GM12873 (cell line): Measurements from ENCODE around the gene TMEM14C.

Source experiments
- TF ChIP-seq, protein P1 (sequence below): IDR thresholded peaks from 2 replicates; pipeline ENCODE4 v1.5.1; 2012; ENCODE audit warnings: low read depth, mild to moderate bottlenecking, moderate library complexity, low read length, control low read depth; ENCODE audit not compliant: insufficient read depth; ENCODE audit errors: missing control alignments

Gene TMEM14C

DNA sequence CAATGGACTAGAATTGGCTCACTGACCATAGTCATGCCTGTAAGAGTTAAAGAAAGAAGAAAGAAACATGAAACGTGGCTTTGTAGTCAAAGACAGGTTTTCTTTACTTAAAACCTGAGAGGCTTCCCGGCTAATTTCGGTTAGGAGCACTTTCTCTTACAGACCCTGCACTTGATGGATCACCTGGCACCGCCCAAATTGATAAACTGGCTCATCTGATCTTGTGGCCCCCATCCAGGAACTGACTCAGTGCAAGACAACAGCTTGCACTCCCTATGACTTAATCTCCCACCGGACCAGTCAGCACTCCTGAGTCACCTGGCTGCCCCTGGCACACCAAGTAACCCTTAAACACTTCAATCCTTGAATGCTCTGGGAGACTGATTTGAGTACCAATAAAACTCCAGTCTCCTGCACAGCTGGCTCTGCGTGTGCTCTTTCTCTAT is 37.0 kb downstream of the TMEM14C start:
- TF ChIP-seq, protein P1, sequence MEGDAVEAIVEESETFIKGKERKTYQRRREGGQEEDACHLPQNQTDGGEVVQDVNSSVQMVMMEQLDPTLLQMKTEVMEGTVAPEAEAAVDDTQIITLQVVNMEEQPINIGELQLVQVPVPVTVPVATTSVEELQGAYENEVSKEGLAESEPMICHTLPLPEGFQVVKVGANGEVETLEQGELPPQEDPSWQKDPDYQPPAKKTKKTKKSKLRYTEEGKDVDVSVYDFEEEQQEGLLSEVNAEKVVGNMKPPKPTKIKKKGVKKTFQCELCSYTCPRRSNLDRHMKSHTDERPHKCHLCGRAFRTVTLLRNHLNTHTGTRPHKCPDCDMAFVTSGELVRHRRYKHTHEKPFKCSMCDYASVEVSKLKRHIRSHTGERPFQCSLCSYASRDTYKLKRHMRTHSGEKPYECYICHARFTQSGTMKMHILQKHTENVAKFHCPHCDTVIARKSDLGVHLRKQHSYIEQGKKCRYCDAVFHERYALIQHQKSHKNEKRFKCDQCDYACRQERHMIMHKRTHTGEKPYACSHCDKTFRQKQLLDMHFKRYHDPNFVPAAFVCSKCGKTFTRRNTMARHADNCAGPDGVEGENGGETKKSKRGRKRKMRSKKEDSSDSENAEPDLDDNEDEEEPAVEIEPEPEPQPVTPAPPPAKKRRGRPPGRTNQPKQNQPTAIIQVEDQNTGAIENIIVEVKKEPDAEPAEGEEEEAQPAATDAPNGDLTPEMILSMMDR, result no peak

DNA sequence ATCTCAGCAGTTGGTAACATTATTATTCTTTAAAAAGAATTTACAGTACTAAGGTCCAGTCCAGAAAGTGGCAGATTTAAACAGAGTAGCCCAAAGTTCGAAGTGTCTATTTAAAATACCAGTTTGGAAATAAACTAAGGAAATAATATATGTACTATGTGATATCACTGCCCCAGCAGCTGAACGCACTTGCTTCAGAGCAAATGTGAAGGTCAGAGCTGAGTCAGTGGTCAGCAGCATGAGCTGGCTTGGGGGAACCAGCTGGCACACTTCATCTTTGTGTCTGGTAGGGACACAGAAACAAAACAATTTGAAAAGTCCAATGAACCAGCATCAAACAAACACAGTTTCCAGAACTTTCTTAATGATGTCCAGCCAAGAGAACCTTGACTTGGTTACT is 40.1 kb downstream of the TMEM14C start:
- TF ChIP-seq, protein P1, result no peak

DNA sequence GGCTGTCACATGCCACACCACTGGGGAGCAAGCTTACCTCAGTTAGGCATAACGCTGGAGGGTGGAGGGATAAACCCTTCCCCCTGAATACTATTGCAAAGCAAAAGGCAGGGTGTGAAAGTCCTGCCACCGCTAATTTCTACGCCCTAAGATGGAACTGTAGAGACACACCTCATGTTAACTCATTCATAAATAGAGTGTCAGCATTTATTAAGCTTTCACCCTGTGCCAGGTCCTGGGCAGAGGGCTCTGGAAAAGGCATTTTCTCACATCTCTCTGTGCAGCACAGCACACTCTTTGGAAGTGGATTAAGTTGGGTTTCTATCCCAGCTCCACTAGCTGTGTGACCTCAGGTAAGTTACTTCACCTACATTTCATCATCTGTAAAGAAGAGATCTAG is 46.5 kb downstream of the TMEM14C start:
- TF ChIP-seq, protein P1, result no peak

DNA sequence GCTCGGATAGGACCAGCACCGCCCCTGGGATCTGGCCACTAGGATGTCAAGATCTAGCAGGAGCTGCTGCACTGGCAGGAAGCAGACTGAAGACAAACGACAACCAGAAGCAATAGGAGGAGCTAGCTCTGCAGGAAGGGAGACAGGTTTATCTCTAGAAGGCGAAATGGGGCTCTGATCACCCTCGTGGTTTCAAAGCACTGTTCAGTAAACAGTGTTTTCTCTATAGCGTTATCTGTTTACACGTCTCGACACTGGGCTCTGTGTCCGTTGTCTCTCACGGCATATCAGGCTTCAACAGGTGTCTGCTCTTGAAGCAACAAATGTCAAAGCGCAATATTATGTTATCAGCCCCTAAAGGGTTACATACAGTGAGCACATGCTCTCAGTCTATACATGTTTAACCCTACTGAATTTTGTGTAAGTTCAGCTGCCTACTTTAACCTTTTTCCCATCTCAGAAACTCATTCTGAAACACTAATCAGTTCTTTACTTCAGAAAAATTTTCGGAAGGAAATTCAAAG is 48.6 kb downstream of the TMEM14C start:
- TF ChIP-seq, protein P1, result no peak

DNA sequence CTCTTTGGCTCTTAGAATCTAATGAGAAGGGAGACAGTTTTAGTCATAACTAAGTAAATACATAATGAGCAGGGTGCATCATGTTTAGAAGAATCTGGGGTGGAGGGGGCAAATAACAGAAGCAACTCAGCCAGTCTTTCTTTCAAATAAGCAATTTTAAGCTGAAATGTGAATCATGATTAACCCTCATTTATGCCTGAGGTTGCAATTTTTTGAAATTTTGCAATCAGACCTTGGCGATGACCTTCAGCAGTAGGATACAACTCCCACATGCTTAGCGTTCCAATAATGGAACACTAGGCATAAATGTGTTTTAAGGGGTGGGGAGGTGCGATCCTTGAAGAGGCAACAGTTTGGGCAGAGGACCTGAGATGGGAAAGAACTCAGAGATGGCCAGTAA is 55.4 kb downstream of the TMEM14C start:
- TF ChIP-seq, protein P1, result no peak

DNA sequence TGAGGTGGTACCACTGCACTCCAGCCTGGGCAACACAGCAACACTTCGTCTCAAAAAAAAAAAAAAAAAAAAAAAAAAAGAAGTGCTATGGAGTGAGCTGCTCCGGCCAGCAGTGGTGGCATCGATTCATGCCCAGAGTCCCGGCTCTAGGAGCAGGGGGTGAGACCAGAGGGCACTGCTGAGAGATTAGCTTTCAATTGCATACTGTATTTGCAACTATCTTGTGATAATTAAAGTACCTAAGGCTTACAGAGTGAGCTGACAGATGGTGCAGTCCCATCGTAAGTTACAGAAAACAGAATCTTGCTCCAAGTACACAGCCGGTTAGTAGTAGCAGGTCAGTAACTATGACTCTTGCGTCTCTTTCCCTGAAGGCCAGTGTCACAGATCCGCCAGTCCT is 56.2 kb downstream of the TMEM14C start:
- TF ChIP-seq, protein P1, result no peak
